K562 (cell line): ENCODE data around the gene SCYL1. TPM values are rescaled to one million over a fixed set of nuclear protein-coding genes. Genes with fewer than 3 reads are reported as not detected.

Experiments used
- CREBBP ChIP-seq: IDR thresholded peaks from one replicate; pipeline ENCODE4 v1.6.1; 2012; ENCODE audit warnings: low read depth, mild to moderate bottlenecking, control low read depth, inconsistent platforms, low read length
- KDM1A ChIP-seq, 2 experiments: fragments of 450-650 bp; IDR thresholded peaks; 2 replicates each; pipeline ENCODE4 v1.6.1; 2016; ENCODE audit warnings: mild to moderate bottlenecking in 2 of 2
- NR0B1 ChIP-seq: fragments of 450-650 bp; IDR thresholded peaks from one replicate; pipeline ENCODE4 v1.6.1; 2018; ENCODE audit warnings: mild to moderate bottlenecking, moderate library complexity; ENCODE audit not compliant: partially characterized antibody
- PHF20 ChIP-seq: fragments of 450-650 bp; IDR thresholded peaks from 2 replicates; pipeline ENCODE4 v1.6.1; 2018; ENCODE audit not compliant: partially characterized antibody
- PRDM10 ChIP-seq: fragments of 450-650 bp; IDR thresholded peaks from 2 replicates; pipeline ENCODE4 v1.6.1; 2018; ENCODE audit not compliant: partially characterized antibody
- PTRF ChIP-seq: fragments of 450-650 bp; IDR thresholded peaks from 2 replicates; pipeline ENCODE4 v1.6.1; 2016; ENCODE audit warnings: mild to moderate bottlenecking, missing genetic modification characterization, missing compliant biosample characterization
- SMAD2 ChIP-seq: fragments of 150-350 bp; IDR thresholded peaks from 2 replicates; pipeline ENCODE4 v1.6.1; 2014; ENCODE audit warnings: low read depth, mild to moderate bottlenecking, low read length
- ZNF407 ChIP-seq: fragments of 450-650 bp; IDR thresholded peaks from 2 replicates; pipeline ENCODE4 v1.6.1; 2016; ENCODE audit warnings: low read depth
- ZNF445 ChIP-seq: fragments of 250-450 bp; sonication (Bioruptor Pico); IDR thresholded peaks from 2 replicates; pipeline ENCODE4 v1.4.0; 2020; ENCODE audit warnings: low read depth, mild to moderate bottlenecking, moderate library complexity
- ZNF551 ChIP-seq: fragments of 250-450 bp; sonication (Bioruptor Pico); IDR thresholded peaks from 2 replicates; pipeline ENCODE4 v1.5.0; 2021; ENCODE audit warnings: mild to moderate bottlenecking, moderate library complexity
- polyA plus RNA-seq, 8 experiments: library from polyadenylated mRNA; depleted of rRNA in 4 of 8; stranded (reverse) in 5 of 8; unstranded in 3 of 8; fragments of >200 nt; fragmentation: Nextera tagmentation in 2 of 8; fragmentation: Illumina TruSeq in 1 of 8; extraction: Ambion mirVana in 2 of 8; extraction: Trizol in 1 of 8; gene quantifications; 2 replicates each; pipeline versions ENCODE4 v1.2.1 to v1.2.3, GENCODE V29; 2011 to 2014; ENCODE audit warnings: inconsistent platforms in 1 of 8, missing spikeins in 1 of 8
- total RNA-seq, 7 experiments: library from RNA; depleted of rRNA in 6 of 7; stranded (reverse); fragments of >200 nt in 6 of 7; fragmentation: Illumina TruSeq in 2 of 7; extraction: Trizol in 2 of 7; gene quantifications; 2 replicates each; pipeline versions ENCODE4 v1.2.1 to v1.2.3, GENCODE V29; 2011 to 2021; ENCODE audit warnings: low replicate concordance in 1 of 7

The SCYL1 gene
- total and polyA plus RNA-seq, 9 of the 15 experiments (the other 6 are each of a cell fraction or from before 2014, with no cell fraction given), result 1.9 to 145 (median 57.6) TPM

- no peak for TF ChIP-seq PRDM10
- no peak for TF ChIP-seq PTRF (tag)
- no peak for TF ChIP-seq ZNF407
- TF ChIP-seq ZNF551 (CRISPR knock-in tag), result peak; percentile 99
- peak; percentile 38; a peak in 3 of 4 replicates for TF ChIP-seq KDM1A (IDR thresholded peaks at IDR 0.05)
- no peak for TF ChIP-seq PHF20
- TF ChIP-seq CREBBP, result peak; percentile 37
- TF ChIP-seq SMAD2, result no peak
- TF ChIP-seq ZNF445 (CRISPR knock-in tag), result peak; percentile 99
- TF ChIP-seq NR0B1, result no peak
Observed at GRCh38 chr11:65498977-65499712, 25.7 kb upstream of the SCYL1 start, which contains the start of gene MALAT1 (continued).
